Left ventricle myocardium inferior (tissue), 1 donor: ENCODE results near the gene ECM2. TPM values are rescaled to one million over a fixed set of nuclear protein-coding genes. Genes with fewer than 3 reads are reported as not detected.

Source experiments
- DNase-seq: peaks from one replicate; pipeline ENCODE4 v3.0.0-alpha.2; 2020
- H3K27ac ChIP-seq: fragments of 200-600 bp; replicated peaks from 2 replicates; pipeline ENCODE4 v1.8.0; 2021
- H3K27me3 ChIP-seq: fragments of 200-600 bp; 2 replicates; pipeline ENCODE4 v1.8.0; 2021; ENCODE audit warnings: low read depth
- H3K36me3 ChIP-seq: fragments of 200-600 bp; 2 replicates; pipeline ENCODE4 v1.8.0; 2021
- H3K4me1 ChIP-seq: fragments of 200-600 bp; 2 replicates; pipeline ENCODE4 v1.8.0; 2021
- H3K4me3 ChIP-seq: fragments of 200-600 bp; 2 replicates; pipeline ENCODE4 v1.8.0; 2021; ENCODE audit warnings: mild to moderate bottlenecking, moderate library complexity
- H3K9me3 ChIP-seq: fragments of 200-600 bp; replicated peaks from 2 replicates; pipeline ENCODE4 v1.8.0; 2021
- CTCF ChIP-seq: fragments of 200-600 bp; IDR thresholded peaks from 2 replicates; pipeline ENCODE4 v1.8.0; 2021; ENCODE audit warnings: antibody characterized with exemption, mild to moderate bottlenecking, borderline replicate concordance
- intact Hi-C: fragments of 100-400 bp; cut with micrococcal nuclease; formaldehyde crosslinking; loops from one replicate; pipeline ENCODE4 v1.11.0; 2022
- total RNA-seq: library from RNA; stranded (reverse); fragmentation: NEBNext Ultra II Directional; extraction: Animal tissue kit (Norgen Biotek cat#: 25700); gene quantifications from one replicate; pipeline ENCODE4 v1.2.1, GENCODE V29; 2021
- donor health status: DM: no; HTN: yes; CAD: no; lungs with severe emphysema.

The ECM2 gene
- total RNA-seq, 1 donor from 2014 or later = 7.2 TPM

DNA sequence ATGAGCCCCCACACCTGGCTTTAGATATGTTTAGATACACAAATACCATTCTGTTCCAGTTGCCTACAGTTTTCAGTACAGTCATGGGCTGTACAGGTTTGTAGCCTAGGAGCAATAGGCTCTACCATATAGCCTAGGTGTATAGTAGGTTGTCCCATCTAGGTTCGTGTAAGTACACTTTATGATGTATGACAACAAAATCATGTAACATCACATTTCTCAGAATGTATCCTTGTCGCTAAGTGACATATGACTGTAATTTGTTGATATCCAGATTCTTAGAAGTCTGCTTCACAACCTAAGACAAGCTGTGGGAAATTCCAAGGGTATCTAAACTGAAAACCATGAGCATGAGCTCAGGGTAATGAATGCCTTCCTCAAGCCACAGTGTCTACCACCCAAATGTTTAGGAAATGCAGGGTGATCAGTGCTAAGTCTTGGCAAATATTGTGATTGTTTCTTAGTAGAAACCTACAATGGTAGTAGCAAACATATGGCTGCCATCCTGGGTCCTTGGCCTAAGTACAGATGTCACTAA is 8.4 kb downstream of the ECM2 start:
- no peak for DNase-seq

GRCh38 chr9:92525306-92525705 is 10.5 kb downstream of the ECM2 start:
- H3K9me3 ChIP-seq = peaks cover 9% of the 10 kb centered on the region
- TF ChIP-seq CTCF = no peak
- intact Hi-C loops = no loop called here
- no peak for DNase-seq
- H3K4me3 ChIP-seq = no peak overlapping the region
- peaks cover 14% of the 10 kb centered on the region for H3K4me1 ChIP-seq
- H3K27ac ChIP-seq = no peak overlapping the region
- H3K27me3 ChIP-seq = no peaks in the 10 kb centered on the region
- no peaks in the 10 kb centered on the region for H3K36me3 ChIP-seq

More for the DNA sequence above, 8.4 kb downstream of the ECM2 start:
- Histone ChIP-seq H3K27ac (peak overlapping the region; percentile 80), H3K4me3 (no peak overlapping the region), H3K9me3 (peaks cover 29% of the 10 kb centered on the region), H3K27me3 (no peaks in the 10 kb centered on the region), H3K4me1 (peaks cover 14% of the 10 kb centered on the region), H3K36me3 (no peaks in the 10 kb centered on the region)
- no peak for TF ChIP-seq CTCF
- intact Hi-C loops = no loop called here

GRCh38 chr9:92524881-92525280 is 10.9 kb downstream of the ECM2 start:
- no peak overlapping the region for H3K27ac ChIP-seq
- peaks cover 14% of the 10 kb centered on the region for H3K4me1 ChIP-seq
- H3K9me3 ChIP-seq = peaks cover 5% of the 10 kb centered on the region
- DNase-seq = no peak
- no peak overlapping the region for H3K4me3 ChIP-seq
- intact Hi-C loops = no loop called here
- TF ChIP-seq CTCF = no peak
- H3K27me3 ChIP-seq = no peaks in the 10 kb centered on the region
- H3K36me3 ChIP-seq = no peaks in the 10 kb centered on the region

DNA sequence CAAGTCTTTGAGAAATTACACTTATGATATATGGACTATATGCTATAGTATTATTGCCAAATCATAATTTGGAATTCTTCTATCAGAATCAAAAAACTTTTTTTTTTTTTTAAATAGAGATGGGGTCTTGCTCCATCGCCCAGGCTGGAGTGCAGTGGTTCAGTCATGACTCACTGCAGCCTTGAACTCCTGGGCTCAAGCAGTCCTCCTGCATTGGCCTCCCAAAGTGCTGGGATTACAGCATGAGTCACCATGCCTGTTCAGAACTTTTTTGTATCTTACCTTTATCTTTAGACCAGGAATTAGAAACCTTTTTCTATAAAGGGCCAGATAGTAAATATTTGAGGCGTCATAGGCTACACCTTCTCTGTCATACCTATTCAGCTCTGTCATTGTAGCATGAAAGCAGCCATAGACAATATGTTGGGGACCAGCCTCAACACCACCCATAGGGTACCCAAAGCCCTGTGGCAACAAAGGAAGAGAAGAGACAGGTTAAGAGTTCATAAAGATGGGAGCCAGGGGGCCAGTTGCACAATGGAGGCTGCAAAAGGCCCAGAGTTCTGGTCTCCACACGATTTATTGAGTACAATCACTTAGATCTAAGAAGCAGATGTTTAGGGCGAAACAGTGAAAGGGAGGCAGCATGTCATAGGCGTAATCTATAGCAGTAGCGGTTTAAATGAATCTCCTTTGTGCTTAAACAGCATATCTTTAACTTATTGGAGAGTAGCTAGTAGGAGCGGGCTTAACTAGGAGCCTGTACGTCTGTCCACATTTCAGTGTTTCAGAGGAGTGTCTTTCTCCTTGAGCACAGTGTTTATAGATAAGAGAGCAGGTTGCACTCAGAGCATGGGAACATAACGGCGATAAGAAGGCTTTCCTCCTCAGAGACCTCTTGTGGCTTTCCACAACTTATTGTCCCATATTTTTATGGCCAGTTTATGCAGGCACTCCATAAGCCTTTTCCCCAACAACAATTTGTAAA is 12.5 kb downstream of the ECM2 start:
- Histone ChIP-seq H3K4me3 (no peak overlapping the region), H3K36me3 (no peaks in the 10 kb centered on the region), H3K27ac (peak overlapping the region; percentile 10), H3K4me1 (peaks cover 14% of the 10 kb centered on the region), H3K9me3 (no peaks in the 10 kb centered on the region), H3K27me3 (no peaks in the 10 kb centered on the region)
- intact Hi-C loops = no loop called here
- no peak for DNase-seq
- no peak for TF ChIP-seq CTCF

GRCh38 chr9:92520837-92521236 is 15.0 kb downstream of the ECM2 start:
- intact Hi-C loops = no loop called here
- DNase-seq = no peak
- Histone ChIP-seq H3K27me3 (no peaks in the 10 kb centered on the region), H3K27ac (no peak overlapping the region), H3K4me3 (no peak overlapping the region), H3K9me3 (no peaks in the 10 kb centered on the region), H3K36me3 (no peaks in the 10 kb centered on the region), H3K4me1 (peaks cover 14% of the 10 kb centered on the region)
- TF ChIP-seq CTCF = no peak
